ENCODE data around the gene RNFT2. TPM values are rescaled to one million over a fixed set of nuclear protein-coding genes. Genes with fewer than 3 reads are reported as not detected.

RNFT2 gene
- total and polyA plus RNA-seq, 7 experiments from 2014 or later = 1.2 to 8.3 (median 5.7) TPM

DNA sequence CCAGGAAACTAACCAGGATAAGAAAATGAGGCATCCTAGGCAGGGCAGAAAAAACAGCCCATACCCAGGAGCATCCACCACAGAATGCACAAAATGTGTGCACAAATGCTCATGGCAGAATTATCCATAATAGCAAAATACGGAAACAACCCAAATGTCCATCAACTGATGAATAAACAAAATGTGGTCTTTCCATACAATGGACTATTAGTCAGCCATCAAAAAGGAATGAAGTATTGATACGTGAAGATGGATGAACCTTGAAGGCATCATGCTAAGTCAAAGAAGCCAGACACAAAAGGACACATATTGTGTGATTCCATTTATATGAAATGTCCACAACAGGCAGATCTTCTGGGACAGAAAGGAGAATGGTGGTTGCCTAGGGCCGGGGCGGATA is 124.1 kb downstream of the RNFT2 start:
- Histone ChIP-seq H3K27me3 (ENCODE audit: control insufficient read depth in 2 of 2, insufficient read depth in 2 of 2, low read length in 2 of 2) (no peaks in the 10 kb centered on the region), H3K36me3 (ENCODE audit: control insufficient read depth in 2 of 3, insufficient read depth in 3 of 3, low read length in 3 of 3) (no peaks in the 10 kb centered on the region), H3K27ac (ENCODE audit: low read depth, low read length) (no peak overlapping the region), H3K4me3 (ENCODE audit: low read length) (no peak overlapping the region), H3K4me1 (ENCODE audit: control insufficient read depth in 2 of 2, insufficient read depth in 2 of 2, low read length in 2 of 2) (no peaks in the 10 kb centered on the region), H3K9me3 (ENCODE audit: control insufficient read depth in 2 of 3, low read length in 3 of 3) (no peaks in the 10 kb centered on the region)
- peaks cover 0 to 4% (median 0%) of the 10 kb centered on the region in 5 donors for H3K36me3 Mint-ChIP-seq
- no peak overlapping the region for H3K4me3 Mint-ChIP-seq
- no peak for DNase-seq
- H3K27ac Mint-ChIP-seq = no peak overlapping the region
- ATAC-seq = no peak
- intact Hi-C loops (cut with micrococcal nuclease) = no loop called here
- CTCF ChIA-PET = no interaction called here
- POLR2A ChIA-PET = no interaction called here
- peaks cover 0 to 4% (median 0%) of the 10 kb centered on the region in 11 donors for H3K9me3 Mint-ChIP-seq
- peaks cover 4 to 14% (median 8%) of the 10 kb centered on the region in 7 donors for H3K4me1 Mint-ChIP-seq
- peaks cover 22 to 35% (median 31%) of the 10 kb centered on the region in 5 donors for H3K27me3 Mint-ChIP-seq

DNA sequence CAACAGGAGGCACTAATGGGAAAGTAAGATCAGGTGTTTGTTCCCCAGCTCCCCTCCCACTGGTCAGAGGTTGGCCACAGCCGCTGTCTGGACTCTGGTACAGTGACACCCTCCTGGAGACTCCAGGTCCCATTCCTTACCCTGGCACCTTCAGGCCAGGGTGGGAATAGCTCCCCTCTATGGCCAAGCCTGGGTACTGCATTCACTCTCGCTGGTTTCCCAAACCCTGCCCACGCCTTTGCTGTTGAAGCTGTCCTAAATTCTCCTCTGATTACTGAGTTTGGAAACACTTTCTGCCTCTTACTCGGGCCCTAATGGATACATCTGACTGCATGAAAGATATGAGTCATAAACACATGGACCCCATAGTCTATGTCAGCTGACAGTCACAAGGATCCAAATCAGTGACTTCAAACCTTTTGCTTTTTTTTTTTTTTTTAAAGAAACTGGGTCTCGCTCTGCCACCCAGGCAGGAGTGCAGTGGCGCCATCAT is 125.2 kb downstream of the RNFT2 start:
- CTCF ChIA-PET = no interaction called here
- POLR2A ChIA-PET = no interaction called here
- H3K4me3 Mint-ChIP-seq = no peak overlapping the region
- H3K27ac ChIP-seq (ENCODE audit: low read depth, low read length) = no peak overlapping the region
- intact Hi-C loops (cut with micrococcal nuclease) = no loop called here
- DNase-seq (no peak), ATAC-seq (no peak)
- peaks cover 11 to 25% (median 21%) of the 10 kb centered on the region in 5 donors for H3K27me3 Mint-ChIP-seq
- no peaks in the 10 kb centered on the region for H3K36me3 ChIP-seq (ENCODE audit: control insufficient read depth in 2 of 3, insufficient read depth in 3 of 3, low read length in 3 of 3)
- peaks cover 4 to 14% (median 8%) of the 10 kb centered on the region in 7 donors for H3K4me1 Mint-ChIP-seq
- no peaks in the 10 kb centered on the region for H3K9me3 ChIP-seq (ENCODE audit: control insufficient read depth in 2 of 3, low read length in 3 of 3)
- H3K27me3 ChIP-seq (ENCODE audit: control insufficient read depth in 2 of 2, insufficient read depth in 2 of 2, low read length in 2 of 2) = no peaks in the 10 kb centered on the region
- H3K4me1 ChIP-seq (ENCODE audit: control insufficient read depth in 2 of 2, insufficient read depth in 2 of 2, low read length in 2 of 2) = no peaks in the 10 kb centered on the region
- H3K36me3 Mint-ChIP-seq = peaks cover 0 to 4% (median 0%) of the 10 kb centered on the region in 5 donors
- H3K9me3 Mint-ChIP-seq = peaks cover 0 to 4% (median 0%) of the 10 kb centered on the region in 11 donors
- no peak overlapping the region for H3K4me3 ChIP-seq (ENCODE audit: low read length)
- H3K27ac Mint-ChIP-seq = no peak overlapping the region

DNA sequence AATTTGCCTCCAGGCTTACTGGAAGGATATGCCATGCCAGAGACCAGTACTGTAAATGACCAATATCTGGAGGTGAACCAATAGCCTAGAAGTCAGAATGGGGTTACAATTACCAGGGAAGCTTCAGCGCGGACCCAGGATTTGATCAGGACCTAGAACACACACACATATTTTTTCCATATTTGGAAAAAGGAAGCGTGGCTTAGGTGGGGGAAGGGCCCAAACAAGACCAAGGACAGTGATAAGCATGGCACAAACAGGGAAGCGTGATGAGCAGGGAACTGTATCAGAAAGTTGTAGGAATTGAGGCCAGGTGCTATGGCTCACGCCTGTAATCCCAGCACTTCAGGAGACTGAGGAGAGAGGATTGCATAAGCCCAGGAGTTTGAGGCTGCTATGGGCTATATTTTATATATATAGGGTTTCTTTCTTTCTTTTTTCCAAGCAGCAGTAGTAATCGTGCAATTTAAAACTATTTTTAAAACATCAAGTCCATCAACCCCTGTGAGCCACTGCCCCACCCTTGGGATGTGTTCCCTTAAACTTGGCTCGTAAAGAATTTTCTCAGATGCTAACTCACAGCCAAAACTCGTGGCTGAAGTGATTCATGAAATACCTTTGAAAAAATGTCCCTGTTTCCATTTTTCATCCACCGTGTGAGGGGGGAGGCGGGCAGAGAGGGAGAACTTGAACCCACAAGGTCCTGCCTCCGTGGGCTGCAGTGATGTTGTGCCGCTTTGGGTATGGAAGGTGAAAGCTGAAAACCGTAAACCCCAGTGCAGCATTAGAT is 126.5 kb downstream of the RNFT2 start:
- H3K27me3 Mint-ChIP-seq = peaks cover 5 to 20% (median 14%) of the 10 kb centered on the region in 5 donors
- H3K9me3 Mint-ChIP-seq = peaks cover 0 to 4% (median 0%) of the 10 kb centered on the region in 11 donors
- intact Hi-C loops (cut with micrococcal nuclease) = no loop called here
- Histone ChIP-seq H3K27me3 (ENCODE audit: control insufficient read depth in 2 of 2, insufficient read depth in 2 of 2, low read length in 2 of 2) (no peaks in the 10 kb centered on the region), H3K9me3 (ENCODE audit: control insufficient read depth in 2 of 3, low read length in 3 of 3) (no peaks in the 10 kb centered on the region), H3K4me1 (ENCODE audit: control insufficient read depth in 2 of 2, insufficient read depth in 2 of 2, low read length in 2 of 2) (no peaks in the 10 kb centered on the region), H3K4me3 (ENCODE audit: low read length) (no peak overlapping the region), H3K36me3 (ENCODE audit: control insufficient read depth in 2 of 3, insufficient read depth in 3 of 3, low read length in 3 of 3) (no peaks in the 10 kb centered on the region), H3K27ac (ENCODE audit: low read depth, low read length) (no peak overlapping the region)
- H3K27ac Mint-ChIP-seq = no peak overlapping the region
- peaks cover 4 to 14% (median 8%) of the 10 kb centered on the region in 7 donors for H3K4me1 Mint-ChIP-seq
- ATAC-seq = no peak
- ChIA-PET POLR2A (no interaction called here), CTCF (interaction anchor here (0.6 kb wide), 1 partner anchor 20 kb away, joined by 3 read pairs; no protein-coding TSS in a partner anchor)
- H3K4me3 Mint-ChIP-seq = no peak overlapping the region
- DNase-seq = no peak
- peaks cover 0 to 4% (median 0%) of the 10 kb centered on the region in 5 donors for H3K36me3 Mint-ChIP-seq

DNA sequence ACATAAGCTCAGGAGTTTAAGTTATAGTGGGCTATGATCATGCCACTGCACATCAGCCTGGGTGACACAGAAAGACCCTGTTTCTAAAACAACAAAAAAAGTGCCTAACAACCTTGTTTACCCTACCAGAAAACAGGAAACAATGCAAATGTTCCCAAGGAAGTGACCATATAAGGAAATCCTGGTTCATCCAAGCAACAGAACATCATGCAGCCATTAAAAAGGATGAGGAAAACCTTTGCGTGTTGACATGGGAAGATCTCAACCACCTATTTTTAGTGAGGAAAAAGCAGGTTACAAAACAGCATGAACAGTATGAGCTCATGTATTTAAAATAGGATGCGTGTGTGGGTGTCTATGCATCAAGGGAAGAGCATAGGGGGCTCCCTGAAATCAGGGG is 129.4 kb downstream of the RNFT2 start:
- DNase-seq = no peak
- H3K4me3 ChIP-seq (ENCODE audit: low read length) = no peak overlapping the region
- ATAC-seq = no peak
- H3K4me1 ChIP-seq (ENCODE audit: control insufficient read depth in 2 of 2, insufficient read depth in 2 of 2, low read length in 2 of 2) = no peaks in the 10 kb centered on the region
- Mint-ChIP-seq H3K27me3 (peaks cover 4 to 16% (median 8%) of the 10 kb centered on the region in 5 donors), H3K27ac (no peak overlapping the region), H3K4me3 (no peak overlapping the region), H3K36me3 (no peaks in the 10 kb centered on the region), H3K9me3 (no peaks in the 10 kb centered on the region), H3K4me1 (peaks cover 0 to 1% (median 0%) of the 10 kb centered on the region in 7 donors)
- intact Hi-C loops (cut with micrococcal nuclease) = no loop called here
- POLR2A ChIA-PET = no interaction called here
- no peaks in the 10 kb centered on the region for H3K9me3 ChIP-seq (ENCODE audit: control insufficient read depth in 2 of 3, low read length in 3 of 3)
- H3K27ac ChIP-seq (ENCODE audit: low read depth, low read length) = no peak overlapping the region
- H3K36me3 ChIP-seq (ENCODE audit: control insufficient read depth in 2 of 3, insufficient read depth in 3 of 3, low read length in 3 of 3) = no peaks in the 10 kb centered on the region
- H3K27me3 ChIP-seq (ENCODE audit: control insufficient read depth in 2 of 2, insufficient read depth in 2 of 2, low read length in 2 of 2) = no peaks in the 10 kb centered on the region
- CTCF ChIA-PET = no interaction called here

DNA sequence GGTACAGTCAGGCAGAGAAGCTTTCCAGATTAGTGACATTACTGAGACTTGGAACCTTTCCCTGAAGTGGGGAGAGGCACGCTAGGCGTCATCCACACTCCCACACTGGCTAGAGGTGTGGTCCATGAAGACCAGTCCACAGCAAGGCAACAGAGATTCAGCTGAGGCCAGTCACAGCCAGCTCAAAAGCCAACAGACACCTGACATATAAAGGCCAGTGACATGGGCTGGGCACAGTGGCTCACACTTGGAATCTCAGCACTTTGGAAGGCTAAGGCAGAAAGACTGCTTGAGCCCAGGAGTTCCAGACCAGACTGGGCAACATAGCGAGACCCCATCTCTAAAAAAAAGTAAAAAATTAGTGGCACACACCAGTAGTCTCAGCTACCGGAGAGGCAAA is 132.2 kb downstream of the RNFT2 start:
- Histone ChIP-seq H3K9me3 (ENCODE audit: control insufficient read depth in 2 of 3, low read length in 3 of 3) (no peaks in the 10 kb centered on the region), H3K36me3 (ENCODE audit: control insufficient read depth in 2 of 3, insufficient read depth in 3 of 3, low read length in 3 of 3) (no peaks in the 10 kb centered on the region), H3K27me3 (ENCODE audit: control insufficient read depth in 2 of 2, insufficient read depth in 2 of 2, low read length in 2 of 2) (no peaks in the 10 kb centered on the region), H3K27ac (ENCODE audit: low read depth, low read length) (no peak overlapping the region), H3K4me1 (ENCODE audit: control insufficient read depth in 2 of 2, insufficient read depth in 2 of 2, low read length in 2 of 2) (no peaks in the 10 kb centered on the region), H3K4me3 (ENCODE audit: low read length) (no peak overlapping the region)
- H3K27me3 Mint-ChIP-seq = peaks cover 18 to 29% (median 27%) of the 10 kb centered on the region in 5 donors
- H3K9me3 Mint-ChIP-seq = peaks cover 0 to 18% (median 5%) of the 10 kb centered on the region in 11 donors
- intact Hi-C loops (cut with micrococcal nuclease) = no loop called here
- no peak overlapping the region for H3K27ac Mint-ChIP-seq
- H3K4me3 Mint-ChIP-seq = no peak overlapping the region
- DNase-seq (no peak), ATAC-seq (no peak)
- ChIA-PET POLR2A (no interaction called here), CTCF (no interaction called here)
- H3K36me3 Mint-ChIP-seq = peaks cover 0 to 7% (median 0%) of the 10 kb centered on the region in 5 donors
- peaks cover 0 to 12% (median 8%) of the 10 kb centered on the region in 7 donors for H3K4me1 Mint-ChIP-seq

DNA sequence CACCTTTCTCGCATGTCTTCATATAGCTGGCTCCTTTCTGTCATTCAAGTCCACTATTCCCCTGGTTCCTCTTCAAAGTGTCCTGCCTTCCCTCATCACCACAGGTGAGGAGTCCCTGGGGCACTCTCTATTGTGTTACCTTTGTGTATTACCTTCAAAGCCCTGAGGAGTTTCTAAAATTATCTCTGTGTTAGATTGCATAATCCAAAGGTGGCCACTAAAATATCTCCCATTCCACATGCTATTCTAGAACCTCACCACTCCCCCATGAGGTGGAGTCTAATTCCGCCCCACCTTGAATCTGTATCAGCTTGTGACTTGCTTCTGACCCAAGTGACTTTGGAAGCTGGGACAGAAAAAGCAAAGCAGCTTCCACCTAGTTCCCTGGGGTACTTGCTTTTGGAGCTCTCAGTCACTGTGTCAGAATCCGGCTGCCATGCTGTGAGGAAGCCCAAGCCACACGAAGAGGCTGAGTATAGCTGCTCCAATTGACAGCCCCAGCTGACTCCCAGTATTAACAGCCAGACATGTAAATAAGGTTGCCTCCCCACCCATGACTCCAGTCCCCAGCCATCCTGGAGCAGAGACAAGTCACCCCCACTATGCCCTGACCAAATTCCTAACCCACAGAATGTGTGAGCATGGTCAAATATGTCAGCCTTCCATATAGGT is 136.3 kb downstream of the RNFT2 start:
- Histone ChIP-seq H3K27ac (ENCODE audit: low read depth, low read length) (no peak overlapping the region), H3K4me3 (ENCODE audit: low read length) (no peak overlapping the region), H3K9me3 (ENCODE audit: control insufficient read depth in 2 of 3, low read length in 3 of 3) (no peaks in the 10 kb centered on the region), H3K4me1 (ENCODE audit: control insufficient read depth in 2 of 2, insufficient read depth in 2 of 2, low read length in 2 of 2) (peaks cover 4 to 13% of the 10 kb centered on the region in 2 donors), H3K36me3 (ENCODE audit: control insufficient read depth in 2 of 3, insufficient read depth in 3 of 3, low read length in 3 of 3) (no peaks in the 10 kb centered on the region), H3K27me3 (ENCODE audit: control insufficient read depth in 2 of 2, insufficient read depth in 2 of 2, low read length in 2 of 2) (peaks cover 0 to 6% of the 10 kb centered on the region in 2 donors)
- H3K9me3 Mint-ChIP-seq = peaks cover 0 to 23% (median 6%) of the 10 kb centered on the region in 11 donors
- no peak overlapping the region for H3K4me3 Mint-ChIP-seq
- peaks cover 11 to 22% (median 19%) of the 10 kb centered on the region in 7 donors for H3K4me1 Mint-ChIP-seq
- ChIA-PET CTCF (no interaction called here), POLR2A (no interaction called here)
- H3K36me3 Mint-ChIP-seq = peaks cover 0 to 7% (median 0%) of the 10 kb centered on the region in 5 donors
- intact Hi-C loops (cut with micrococcal nuclease) = no loop called here
- H3K27ac Mint-ChIP-seq = no peak overlapping the region
- DNase-seq (no peak), ATAC-seq (no peak)
- peaks cover 48 to 65% (median 64%) of the 10 kb centered on the region in 5 donors for H3K27me3 Mint-ChIP-seq

All from naive thymus-derived CD4-positive, alpha-beta T cell (primary cell).